Lung (tissue), 12 donors: ENCODE results near the gene P2RY11. TPM values are rescaled to one million over a fixed set of nuclear protein-coding genes. Genes with fewer than 3 reads are reported as not detected.

Experiments
- ATAC-seq: fragments of 200-7000 bp; cut with Tn5 transposase; one replicate; pipeline ENCODE4 v1.9.1; 2020; ENCODE audit warnings: moderate number of reproducible peaks; ENCODE audit not compliant: insufficient read depth, low FRiP score
- DNase-seq, 3 donors: peaks; one replicate each; pipeline ENCODE4 v3.0.0-alpha.2; 2013 to 2017
- H3K27ac ChIP-seq, 2 donors: one replicate each; pipeline ENCODE4 v1.5.1; 2013; ENCODE audit warnings: mild to moderate bottlenecking in 2 of 2, moderate library complexity in 2 of 2, control low read depth in 1 of 2, inconsistent platforms in 1 of 2, low read depth in 1 of 2, low read length in 1 of 2
- H3K27me3 ChIP-seq, 3 donors: one replicate each; pipeline ENCODE4 v1.5.1; 2013; ENCODE audit warnings: low read length in 2 of 3; ENCODE audit not compliant: control insufficient read depth in 3 of 3, insufficient read depth in 3 of 3
- H3K36me3 ChIP-seq, 4 donors: one replicate each; pipeline ENCODE4 v1.5.1; 2013; ENCODE audit warnings: low read length in 4 of 4, mild to moderate bottlenecking in 1 of 4, moderate library complexity in 1 of 4; ENCODE audit not compliant: control insufficient read depth in 4 of 4, insufficient read depth in 4 of 4
- H3K4me1 ChIP-seq, 5 donors: one replicate each; pipeline ENCODE4 v1.5.1; 2013; ENCODE audit warnings: low read length in 5 of 5, mild to moderate bottlenecking in 2 of 5, moderate library complexity in 1 of 5; ENCODE audit not compliant: control insufficient read depth in 5 of 5, insufficient read depth in 5 of 5
- H3K4me3 ChIP-seq: one replicate; pipeline ENCODE4 v1.5.1; 2013; ENCODE audit warnings: mild to moderate bottlenecking, control low read depth, moderate library complexity
- H3K9ac ChIP-seq, 2 donors: one replicate each; pipeline ENCODE4 v1.5.1; 2013; ENCODE audit warnings: low read length in 2 of 2, control low read depth in 1 of 2; ENCODE audit not compliant: insufficient read depth in 1 of 2
- H3K9me3 ChIP-seq, 4 donors: one replicate each; pipeline ENCODE4 v1.5.1; 2013; ENCODE audit warnings: low read length in 3 of 4, mild to moderate bottlenecking in 1 of 4, moderate library complexity in 1 of 4; ENCODE audit not compliant: control insufficient read depth in 4 of 4, insufficient read depth in 3 of 4
- WGBS, 2 donors: extraction: QIAGEN DNeasy Blood & Tissue Kit; methylation state at CpG; one replicate each; pipeline ENCODE4 v1.1.7; 2013; 5-methylcytosine and 5-hydroxymethylcytosine counted together
- polyA plus RNA-seq, 2 donors: library from polyadenylated mRNA; stranded (reverse); fragments of 200-250 nt; gene quantifications; one replicate each; pipeline ENCODE4 v1.2.1, GENCODE V29; 2013
- total RNA-seq, 2 donors: library from RNA; depleted of rRNA in 1 of 2; stranded (reverse); fragments of >200 nt in 1 of 2; gene quantifications; one replicate each; pipeline ENCODE4 v1.2.1, GENCODE V29; 2014 to 2021
- TF ChIP-seq, protein P1 (sequence below): IDR thresholded peaks from 2 replicates; pipeline ENCODE4 v1.5.1; 2012; ENCODE audit warnings: mild to moderate bottlenecking; ENCODE audit errors: control extremely low read depth, extremely low read depth
- donor health status: control.
- donor health status: control.
- donor health status: Bipolar disorder and iron deficiency.
- donor health status: healthy.
- donor health status: DM: yes; HTN: yes; CAD: no.

Gene P2RY11
- total and polyA plus RNA-seq, 4 donors: 3.3 to 19.0 (median 13.5) TPM

DNA sequence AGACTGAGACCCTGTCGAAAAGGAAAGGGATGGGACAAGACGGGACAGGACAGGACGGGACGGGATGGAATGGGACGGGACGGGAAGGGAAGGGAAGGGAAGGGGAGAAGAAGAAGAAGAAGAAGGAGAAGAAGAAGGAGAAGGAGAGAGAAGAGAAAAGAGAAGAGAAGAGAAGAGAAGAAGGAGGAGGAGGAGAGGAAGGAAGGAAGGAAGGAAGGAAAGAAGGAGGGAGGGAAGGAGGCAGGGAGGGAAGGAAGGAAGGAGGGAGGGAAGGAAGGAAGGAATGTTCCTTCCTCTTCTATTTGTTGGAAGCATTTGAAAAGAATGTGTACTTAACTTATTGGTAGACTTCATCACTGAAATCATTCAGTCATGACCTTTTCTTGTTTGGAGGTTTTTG is 35.0 kb upstream of the P2RY11 start:
- peaks cover 0 to 7% (median 2%) of the 10 kb centered on the region in 4 donors for H3K9me3 ChIP-seq
- DNase-seq (no peak), ATAC-seq (no peak)
- TF ChIP-seq, protein P1, sequence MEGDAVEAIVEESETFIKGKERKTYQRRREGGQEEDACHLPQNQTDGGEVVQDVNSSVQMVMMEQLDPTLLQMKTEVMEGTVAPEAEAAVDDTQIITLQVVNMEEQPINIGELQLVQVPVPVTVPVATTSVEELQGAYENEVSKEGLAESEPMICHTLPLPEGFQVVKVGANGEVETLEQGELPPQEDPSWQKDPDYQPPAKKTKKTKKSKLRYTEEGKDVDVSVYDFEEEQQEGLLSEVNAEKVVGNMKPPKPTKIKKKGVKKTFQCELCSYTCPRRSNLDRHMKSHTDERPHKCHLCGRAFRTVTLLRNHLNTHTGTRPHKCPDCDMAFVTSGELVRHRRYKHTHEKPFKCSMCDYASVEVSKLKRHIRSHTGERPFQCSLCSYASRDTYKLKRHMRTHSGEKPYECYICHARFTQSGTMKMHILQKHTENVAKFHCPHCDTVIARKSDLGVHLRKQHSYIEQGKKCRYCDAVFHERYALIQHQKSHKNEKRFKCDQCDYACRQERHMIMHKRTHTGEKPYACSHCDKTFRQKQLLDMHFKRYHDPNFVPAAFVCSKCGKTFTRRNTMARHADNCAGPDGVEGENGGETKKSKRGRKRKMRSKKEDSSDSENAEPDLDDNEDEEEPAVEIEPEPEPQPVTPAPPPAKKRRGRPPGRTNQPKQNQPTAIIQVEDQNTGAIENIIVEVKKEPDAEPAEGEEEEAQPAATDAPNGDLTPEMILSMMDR: no peak
- no peak overlapping the region for H3K27ac ChIP-seq
- H3K9ac ChIP-seq: no peak overlapping the region
- no peaks in the 10 kb centered on the region for H3K4me1 ChIP-seq
- H3K36me3 ChIP-seq: no peaks in the 10 kb centered on the region
- peaks cover 0 to 5% (median 0%) of the 10 kb centered on the region in 3 donors for H3K27me3 ChIP-seq
- WGBS, 2 donors: 74 to 85% methylated on average over 6 of the region's 6 CpGs
- H3K4me3 ChIP-seq: no peak overlapping the region

DNA sequence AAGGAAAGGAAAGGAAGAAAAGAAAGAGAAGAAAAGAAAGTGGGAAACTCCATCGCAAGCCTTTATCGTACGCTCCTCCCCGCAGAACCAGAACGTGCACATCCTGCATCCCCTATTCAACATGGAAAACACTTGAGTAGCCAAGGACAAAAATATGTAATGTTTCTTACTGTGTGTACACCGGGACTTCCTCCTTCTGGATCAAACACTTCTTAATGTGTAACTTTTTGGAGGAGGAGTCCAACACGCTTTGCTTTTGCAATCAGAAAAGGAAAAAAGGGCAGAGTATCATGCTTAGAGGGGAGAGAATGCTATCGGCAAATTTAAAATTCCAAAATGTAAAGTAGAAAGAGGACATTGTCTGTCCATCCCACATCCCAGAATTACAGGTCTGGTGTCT is 33.2 kb upstream of the P2RY11 start:
- H3K27ac ChIP-seq: no peak overlapping the region
- no peak overlapping the region for H3K9ac ChIP-seq
- ATAC-seq (no peak), DNase-seq (no peak)
- no peaks in the 10 kb centered on the region for H3K36me3 ChIP-seq
- WGBS, 2 donors: 32 to 52% methylated on average over 8 of the region's 8 CpGs
- peaks cover 0 to 5% (median 0%) of the 10 kb centered on the region in 3 donors for H3K27me3 ChIP-seq
- H3K9me3 ChIP-seq: peaks cover 0 to 7% (median 2%) of the 10 kb centered on the region in 4 donors
- H3K4me3 ChIP-seq: no peak overlapping the region
- TF ChIP-seq, protein P1: no peak
- H3K4me1 ChIP-seq: no peaks in the 10 kb centered on the region

DNA sequence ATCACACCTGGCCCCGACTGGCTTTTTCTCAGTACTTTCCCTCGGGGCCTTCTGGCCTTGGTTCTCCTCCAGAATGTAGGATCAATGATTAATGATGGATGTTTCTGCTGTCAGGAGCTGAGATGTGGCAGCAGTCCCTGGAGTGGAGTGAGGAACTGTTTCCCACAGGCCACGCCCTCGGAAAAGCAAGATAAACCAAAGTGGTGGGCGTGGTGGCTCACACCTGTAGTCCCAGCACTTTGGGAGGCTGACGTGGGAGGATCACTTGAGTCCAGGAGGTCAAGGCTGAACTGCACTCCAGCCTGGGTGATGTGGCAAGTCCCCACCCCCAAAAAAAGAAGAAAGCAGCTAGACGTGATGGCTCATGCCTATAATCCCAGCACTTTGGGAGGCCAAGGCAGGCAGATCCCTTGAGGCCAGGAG is 32.5 kb upstream of the P2RY11 start:
- peaks cover 0 to 3% (median 1%) of the 10 kb centered on the region in 4 donors for H3K9me3 ChIP-seq
- H3K4me1 ChIP-seq: no peaks in the 10 kb centered on the region
- no peak for DNase-seq
- H3K27ac ChIP-seq: no peak overlapping the region
- H3K36me3 ChIP-seq: no peaks in the 10 kb centered on the region
- no peak for ATAC-seq
- no peak overlapping the region for H3K4me3 ChIP-seq
- WGBS, 2 donors: 60 to 79% methylated on average over 7 of the region's 7 CpGs
- H3K9ac ChIP-seq: no peak overlapping the region
- TF ChIP-seq, protein P1: no peak
- H3K27me3 ChIP-seq: peaks cover 0 to 5% (median 0%) of the 10 kb centered on the region in 3 donors

DNA sequence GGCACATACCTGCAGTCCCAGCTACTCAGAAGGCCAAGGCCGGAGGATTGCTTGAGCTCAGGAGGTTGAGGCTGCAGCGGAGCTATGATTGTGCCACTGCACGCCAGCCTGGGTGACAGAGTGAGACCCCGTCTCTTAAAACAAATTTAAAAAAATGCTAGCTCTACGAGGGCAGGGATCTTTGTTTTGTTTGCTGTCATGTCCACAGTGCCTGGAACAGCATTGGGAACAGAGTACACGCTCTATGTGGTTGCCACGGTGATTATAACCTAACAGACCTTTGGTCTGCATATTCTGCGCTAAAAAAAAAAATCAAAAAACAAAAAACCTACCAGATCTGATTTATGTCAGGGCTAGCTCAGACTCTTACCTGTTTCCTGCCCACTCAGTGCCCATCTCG is 27.6 kb upstream of the P2RY11 start:
- no peaks in the 10 kb centered on the region for H3K9me3 ChIP-seq
- 78 to 87% methylated on average over 9 of the region's 9 CpGs for WGBS, 2 donors
- TF ChIP-seq, protein P1: no peak
- peaks cover 0 to 4% (median 0%) of the 10 kb centered on the region in 5 donors for H3K4me1 ChIP-seq
- no peaks in the 10 kb centered on the region for H3K27me3 ChIP-seq
- DNase-seq: no peak
- H3K4me3 ChIP-seq: no peak overlapping the region
- no peak overlapping the region for H3K27ac ChIP-seq
- peaks cover 0 to under 1% (median 0%) of the 10 kb centered on the region in 4 donors for H3K36me3 ChIP-seq
- no peak overlapping the region for H3K9ac ChIP-seq
- ATAC-seq: no peak
